ENCODE results near the gene HERC3.
A peak's percentile ranks its signal among the peaks of the same experiment; 100 is the strongest.

The HERC3 gene

GRCh38 chr4:88724406-88724805, 132.1 kb downstream of the HERC3 start:
- Histone ChIP-seq H3K36me3 (ENCODE audit: control insufficient read depth, insufficient read depth, low read length, severe bottlenecking) (peaks cover 69% of the 10 kb centered on the region), H3K4me3 (ENCODE audit: low read length) (no peak overlapping the region), H3K9ac (ENCODE audit: low read length) (no peak overlapping the region), H3K27me3 (replicated peaks; ENCODE audit: control insufficient read depth, insufficient read depth, low read length) (no peaks in the 10 kb centered on the region), H3K9me3 (ENCODE audit: control insufficient read depth, low read length) (no peaks in the 10 kb centered on the region), H3K4me1 (ENCODE audit: control insufficient read depth, insufficient read depth, low read length) (peaks cover 44% of the 10 kb centered on the region)
- DNase-seq (ENCODE audit: low read depth): no peak

- Histone ChIP-seq H3K9me3 (ENCODE audit: control insufficient read depth, low read length) (no peaks in the 10 kb centered on the region), H3K4me1 (ENCODE audit: control insufficient read depth, insufficient read depth, low read length) (peaks cover 44% of the 10 kb centered on the region)
Observed at GRCh38 chr4:88725143-88725542, 132.9 kb downstream of the HERC3 start.

GRCh38 chr4:88725986-88726385, 133.7 kb downstream of the HERC3 start:
- Histone ChIP-seq H3K4me3 (ENCODE audit: low read length) (no peak overlapping the region), H3K27me3 (replicated peaks; ENCODE audit: control insufficient read depth, insufficient read depth, low read length) (no peaks in the 10 kb centered on the region), H3K4me1 (ENCODE audit: control insufficient read depth, insufficient read depth, low read length) (peaks cover 38% of the 10 kb centered on the region), H3K36me3 (ENCODE audit: control insufficient read depth, insufficient read depth, low read length, severe bottlenecking) (peaks cover 84% of the 10 kb centered on the region), H3K9me3 (ENCODE audit: control insufficient read depth, low read length) (no peaks in the 10 kb centered on the region), H3K9ac (ENCODE audit: low read length) (no peak overlapping the region)
- DNase-seq (ENCODE audit: low read depth): no peak

More at GRCh38 chr4:88725143-88725542, 132.9 kb downstream of the HERC3 start:
- no peaks in the 10 kb centered on the region for H3K27me3 ChIP-seq (replicated peaks; ENCODE audit: control insufficient read depth, insufficient read depth, low read length)
- H3K4me3 ChIP-seq (ENCODE audit: low read length): no peak overlapping the region
- peaks cover 76% of the 10 kb centered on the region for H3K36me3 ChIP-seq (ENCODE audit: control insufficient read depth, insufficient read depth, low read length, severe bottlenecking)
- no peak for DNase-seq (ENCODE audit: low read depth)
- H3K9ac ChIP-seq (ENCODE audit: low read length): no peak overlapping the region

GRCh38 chr4:88728146-88728545, 135.9 kb downstream of the HERC3 start:
- Histone ChIP-seq H3K9me3 (ENCODE audit: control insufficient read depth, low read length) (no peaks in the 10 kb centered on the region), H3K27me3 (replicated peaks; ENCODE audit: control insufficient read depth, insufficient read depth, low read length) (no peaks in the 10 kb centered on the region), H3K36me3 (ENCODE audit: control insufficient read depth, insufficient read depth, low read length, severe bottlenecking) (peaks cover 89% of the 10 kb centered on the region), H3K4me3 (ENCODE audit: low read length) (no peak overlapping the region), H3K4me1 (ENCODE audit: control insufficient read depth, insufficient read depth, low read length) (peaks cover 28% of the 10 kb centered on the region), H3K9ac (ENCODE audit: low read length) (no peak overlapping the region)
- DNase-seq (ENCODE audit: low read depth): no peak

DNA sequence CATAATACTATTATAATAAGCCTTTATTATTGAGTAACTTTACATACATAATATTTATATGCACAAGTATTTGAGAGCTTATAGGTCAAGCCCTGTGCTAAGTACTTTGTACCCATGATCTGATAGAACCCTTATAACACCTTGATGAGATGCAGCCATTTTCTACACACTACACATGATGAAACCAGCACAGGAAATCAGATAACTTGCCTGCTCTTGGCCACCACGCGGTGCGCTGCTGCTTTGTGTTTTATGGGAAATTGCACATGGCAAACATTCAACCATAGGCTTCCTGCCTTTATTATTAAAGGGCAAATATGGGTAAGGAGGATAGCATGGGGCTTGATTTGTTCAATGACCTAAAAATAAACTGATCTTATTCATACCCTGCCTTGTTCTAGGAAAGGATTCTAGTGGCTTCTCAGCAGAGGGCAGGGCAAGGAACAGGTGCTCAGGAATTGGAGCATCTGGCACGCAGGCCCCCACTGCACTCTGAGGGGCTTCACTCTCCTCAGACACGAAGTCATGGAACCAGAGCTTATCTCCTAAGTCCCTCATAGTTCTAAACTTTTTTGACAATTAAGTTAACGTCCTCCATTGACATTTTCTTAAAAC, 137.0 kb downstream of the HERC3 start:
- Histone ChIP-seq H3K9ac (ENCODE audit: low read length) (no peak overlapping the region), H3K4me1 (ENCODE audit: control insufficient read depth, insufficient read depth, low read length) (peaks cover 24% of the 10 kb centered on the region), H3K36me3 (ENCODE audit: control insufficient read depth, insufficient read depth, low read length, severe bottlenecking) (peaks cover 78% of the 10 kb centered on the region), H3K4me3 (ENCODE audit: low read length) (no peak overlapping the region), H3K9me3 (ENCODE audit: control insufficient read depth, low read length) (no peaks in the 10 kb centered on the region), H3K27me3 (replicated peaks; ENCODE audit: control insufficient read depth, insufficient read depth, low read length) (no peaks in the 10 kb centered on the region)
- DNase-seq (ENCODE audit: low read depth): no peak

DNA sequence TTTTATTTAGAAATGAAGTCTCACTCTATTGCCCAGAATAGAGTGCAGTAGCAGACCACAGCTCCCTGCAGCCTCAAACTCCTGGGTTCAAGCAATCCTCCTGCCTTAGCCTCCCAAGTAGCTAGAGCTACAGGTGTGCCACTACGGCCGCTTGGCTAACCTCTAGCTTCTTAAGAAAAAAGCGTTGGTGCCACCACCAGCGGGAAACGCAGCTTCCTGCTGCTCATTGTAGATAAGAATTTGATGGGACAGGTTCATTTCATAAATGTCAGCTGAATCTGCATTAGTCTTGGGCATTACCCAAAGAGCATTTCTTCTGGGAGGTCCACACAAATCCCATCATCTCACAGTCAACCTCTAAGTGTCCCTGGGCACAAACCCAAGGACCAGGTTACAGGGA, 138.5 kb downstream of the HERC3 start:
- DNase-seq (ENCODE audit: low read depth): no peak
- Histone ChIP-seq H3K36me3 (ENCODE audit: control insufficient read depth, insufficient read depth, low read length, severe bottlenecking) (peaks cover 68% of the 10 kb centered on the region), H3K27me3 (replicated peaks; ENCODE audit: control insufficient read depth, insufficient read depth, low read length) (no peaks in the 10 kb centered on the region), H3K9me3 (ENCODE audit: control insufficient read depth, low read length) (no peaks in the 10 kb centered on the region), H3K4me3 (ENCODE audit: low read length) (no peak overlapping the region), H3K9ac (ENCODE audit: low read length) (no peak overlapping the region), H3K4me1 (ENCODE audit: control insufficient read depth, insufficient read depth, low read length) (peaks cover 39% of the 10 kb centered on the region)

DNA sequence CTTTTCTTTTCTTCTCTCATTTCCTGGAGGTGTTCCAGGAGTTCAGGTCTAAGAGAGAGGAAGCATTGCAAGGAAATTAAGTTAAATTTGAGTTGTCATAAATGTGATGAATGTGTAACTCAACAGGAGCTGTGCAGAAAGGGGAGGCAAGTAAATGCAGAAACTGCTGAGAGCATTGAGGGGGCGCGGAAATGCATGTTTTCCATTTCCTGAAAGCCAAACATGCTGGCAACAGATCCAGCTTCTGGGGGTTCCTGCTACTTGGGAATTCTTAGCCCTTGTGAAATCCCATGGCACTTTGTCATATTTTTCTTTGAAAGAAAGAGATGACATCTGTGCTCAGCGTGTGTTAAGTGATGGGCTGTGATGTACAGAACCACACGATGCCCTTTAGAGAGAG, 139.1 kb downstream of the HERC3 start:
- Histone ChIP-seq H3K9ac (ENCODE audit: low read length) (no peak overlapping the region), H3K9me3 (ENCODE audit: control insufficient read depth, low read length) (no peaks in the 10 kb centered on the region)
- no peak for DNase-seq (ENCODE audit: low read depth)

DNA sequence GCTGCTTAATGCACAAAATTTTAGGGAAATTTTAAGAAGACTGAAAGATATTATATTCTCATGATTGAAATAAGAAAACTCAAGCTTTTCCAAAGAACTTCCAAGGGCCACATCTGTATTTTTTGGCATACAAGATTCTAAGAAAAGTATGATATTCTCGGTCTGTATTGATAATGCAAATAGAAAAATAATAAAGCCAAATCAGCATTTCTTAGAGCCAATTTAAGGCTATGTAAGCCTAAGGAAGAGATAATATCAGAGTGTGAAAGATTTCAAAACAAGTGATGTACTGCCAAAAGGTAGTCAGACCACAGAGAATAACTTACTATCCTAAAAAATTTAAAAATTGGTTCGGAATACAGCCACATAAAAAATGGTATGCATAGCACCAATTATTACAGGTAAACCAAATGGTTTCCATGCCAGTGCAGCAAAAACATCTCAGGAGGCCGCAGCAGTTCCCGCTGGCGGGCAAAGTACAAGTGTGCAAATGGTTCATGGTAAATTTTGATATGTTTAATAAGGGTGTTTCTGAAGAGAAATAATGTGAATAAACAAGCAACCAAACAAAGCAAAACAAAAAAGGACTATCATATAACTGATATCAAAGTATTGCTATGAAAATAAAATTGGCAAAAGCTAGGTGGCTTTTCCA, 140.6 kb downstream of the HERC3 start:
- Histone ChIP-seq H3K9ac (ENCODE audit: low read length) (no peak overlapping the region), H3K36me3 (ENCODE audit: control insufficient read depth, insufficient read depth, low read length, severe bottlenecking) (peaks cover 60% of the 10 kb centered on the region), H3K4me1 (ENCODE audit: control insufficient read depth, insufficient read depth, low read length) (peaks cover 46% of the 10 kb centered on the region), H3K4me3 (ENCODE audit: low read length) (no peak overlapping the region), H3K9me3 (ENCODE audit: control insufficient read depth, low read length) (no peaks in the 10 kb centered on the region), H3K27me3 (replicated peaks; ENCODE audit: control insufficient read depth, insufficient read depth, low read length) (no peaks in the 10 kb centered on the region)
- no peak for DNase-seq (ENCODE audit: low read depth)

More for the DNA sequence above, 139.1 kb downstream of the HERC3 start:
- no peak overlapping the region for H3K4me3 ChIP-seq (ENCODE audit: low read length)
- H3K4me1 ChIP-seq (ENCODE audit: control insufficient read depth, insufficient read depth, low read length): peaks cover 41% of the 10 kb centered on the region
- H3K27me3 ChIP-seq (replicated peaks; ENCODE audit: control insufficient read depth, insufficient read depth, low read length): no peaks in the 10 kb centered on the region
- peaks cover 64% of the 10 kb centered on the region for H3K36me3 ChIP-seq (ENCODE audit: control insufficient read depth, insufficient read depth, low read length, severe bottlenecking)

- no peak overlapping the region for H3K4me3 ChIP-seq (ENCODE audit: low read length)
- no peak for DNase-seq (ENCODE audit: low read depth)
- H3K36me3 ChIP-seq (ENCODE audit: control insufficient read depth, insufficient read depth, low read length, severe bottlenecking): peaks cover 57% of the 10 kb centered on the region
Observed at GRCh38 chr4:88734403-88734949, 142.2 kb downstream of the HERC3 start.

GRCh38 chr4:88735564-88735963, 143.3 kb downstream of the HERC3 start:
- Histone ChIP-seq H3K9ac (ENCODE audit: low read length) (no peak overlapping the region), H3K4me1 (ENCODE audit: control insufficient read depth, insufficient read depth, low read length) (peaks cover 34% of the 10 kb centered on the region), H3K27me3 (replicated peaks; ENCODE audit: control insufficient read depth, insufficient read depth, low read length) (no peaks in the 10 kb centered on the region), H3K9me3 (ENCODE audit: control insufficient read depth, low read length) (no peaks in the 10 kb centered on the region), H3K36me3 (ENCODE audit: control insufficient read depth, insufficient read depth, low read length, severe bottlenecking) (peaks cover 49% of the 10 kb centered on the region), H3K4me3 (ENCODE audit: low read length) (no peak overlapping the region)
- peak; percentile 37 for DNase-seq (ENCODE audit: low read depth)

More at GRCh38 chr4:88734403-88734949, 142.2 kb downstream of the HERC3 start:
- Histone ChIP-seq H3K9me3 (ENCODE audit: control insufficient read depth, low read length) (no peaks in the 10 kb centered on the region), H3K27me3 (replicated peaks; ENCODE audit: control insufficient read depth, insufficient read depth, low read length) (no peaks in the 10 kb centered on the region), H3K4me1 (ENCODE audit: control insufficient read depth, insufficient read depth, low read length) (peaks cover 34% of the 10 kb centered on the region), H3K9ac (ENCODE audit: low read length) (no peak overlapping the region)

DNA sequence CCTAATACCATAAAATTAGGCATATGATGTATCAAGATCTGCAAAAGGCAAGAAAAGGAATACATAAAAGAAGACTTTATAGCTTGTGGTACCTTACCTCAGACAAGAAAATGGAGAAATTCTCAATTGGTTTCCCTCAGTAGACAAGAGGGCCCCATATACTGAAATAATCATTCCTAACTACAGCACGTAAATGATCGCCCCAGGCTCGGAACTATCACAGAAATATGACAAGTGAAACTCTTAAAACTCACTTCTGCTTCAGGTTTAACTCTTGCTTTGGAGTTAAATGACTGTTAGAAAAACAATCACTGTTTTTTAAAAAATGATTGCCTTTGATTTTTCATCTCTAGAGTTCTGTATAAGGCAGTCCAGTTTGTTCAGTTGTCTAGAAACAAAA, 144.0 kb downstream of the HERC3 start:
- H3K9ac ChIP-seq (ENCODE audit: low read length): no peak overlapping the region
- H3K4me3 ChIP-seq (ENCODE audit: low read length): no peak overlapping the region
- H3K4me1 ChIP-seq (ENCODE audit: control insufficient read depth, insufficient read depth, low read length): peaks cover 34% of the 10 kb centered on the region
- H3K9me3 ChIP-seq (ENCODE audit: control insufficient read depth, low read length): no peaks in the 10 kb centered on the region
- DNase-seq (ENCODE audit: low read depth): no peak
- peaks cover 51% of the 10 kb centered on the region for H3K36me3 ChIP-seq (ENCODE audit: control insufficient read depth, insufficient read depth, low read length, severe bottlenecking)
- no peaks in the 10 kb centered on the region for H3K27me3 ChIP-seq (replicated peaks; ENCODE audit: control insufficient read depth, insufficient read depth, low read length)

Measured in adipocyte (in vitro differentiated cells).